Measurements from ENCODE around the gene MRPS23.

The MRPS23 gene

DNA sequence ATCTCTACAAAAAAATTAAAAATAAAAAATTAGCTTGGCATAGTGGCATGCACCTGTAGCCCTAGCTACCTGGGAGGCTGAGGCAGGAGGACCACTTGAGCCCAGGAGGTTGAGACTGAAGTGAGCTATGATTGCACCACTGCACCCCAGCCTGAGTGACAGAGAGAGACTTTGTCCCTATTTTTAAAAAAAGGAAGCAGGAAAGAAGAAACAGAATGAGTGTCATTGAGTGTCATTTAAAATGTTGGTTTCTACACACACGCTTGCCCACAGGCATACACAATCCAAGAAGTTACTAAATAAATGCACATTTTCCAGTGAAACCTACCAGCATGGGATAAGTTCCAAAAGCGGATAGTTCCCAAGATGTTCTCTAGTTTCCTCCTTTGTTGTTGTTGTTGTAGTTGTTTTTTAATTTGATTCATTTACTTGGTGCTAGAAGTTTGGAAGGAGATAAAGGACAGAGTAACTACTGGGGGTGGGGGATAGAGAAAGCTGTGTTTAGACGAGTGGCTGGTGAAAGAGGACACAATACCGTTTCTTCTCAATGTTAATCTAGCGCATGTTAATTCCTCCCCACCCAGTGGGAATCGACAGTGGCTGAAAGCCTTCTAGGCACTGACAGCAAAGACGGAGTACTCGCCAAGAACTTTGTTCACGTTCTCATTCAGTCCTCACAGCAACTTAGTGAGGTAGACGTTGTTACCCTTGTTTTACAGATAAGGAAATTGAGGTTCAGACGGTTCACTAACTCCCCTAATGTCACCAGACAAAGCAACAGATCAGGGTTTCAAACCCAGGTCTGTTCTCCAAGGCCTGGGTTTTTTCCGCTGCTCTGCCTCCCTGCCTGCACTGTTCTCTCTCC lies 17.3 kb downstream of the MRPS23 start:
- Histone ChIP-seq H3K79me1 (ENCODE audit: low read depth, low read length) (no peaks in the 10 kb centered on the region), H2BK120ac (ENCODE audit: low read depth, low read length) (no peak overlapping the region), H2BK12ac (ENCODE audit: low read length) (no peak overlapping the region), H3K9ac (ENCODE audit: low read depth, low read length, poor library complexity) (no peak overlapping the region), H3K4me2 (ENCODE audit: insufficient read depth, low read length, poor library complexity, severe bottlenecking) (peak overlapping the region; percentile 75), H4K91ac (ENCODE audit: low read depth, low read length, poor library complexity) (no peak overlapping the region), H3K27me3 (ENCODE audit: control insufficient read depth in 3 of 3, insufficient read depth in 3 of 3, low read depth in 1 of 3, low read length in 3 of 3) (no peaks in the 10 kb centered on the region), H3K27ac (replicated peaks; ENCODE audit: low read length) (peak overlapping the region; percentile 2), H2BK5ac (ENCODE audit: low read length) (no peak overlapping the region), H3K9me3 (replicated peaks in 1 of 2; ENCODE audit: control insufficient read depth in 2 of 2, insufficient read depth in 1 of 2, low read depth in 1 of 2, low read length in 2 of 2) (no peaks in the 10 kb centered on the region), H3K4me1 (ENCODE audit: control insufficient read depth in 2 of 2, insufficient read depth in 1 of 2, low read depth in 1 of 2, low read length in 2 of 2) (peaks cover 9 to 13% of the 10 kb centered on the region in 2 donors), H3K14ac (ENCODE audit: low read length) (no peak overlapping the region), H2BK15ac (ENCODE audit: low read length) (no peak overlapping the region), H3K4me3 (ENCODE audit: low read length in 2 of 2) (peak overlapping the region in 1 of 2 donors; percentile 39), H2AK5ac (ENCODE audit: low read depth, low read length) (no peak overlapping the region), H2AFZ (ENCODE audit: low read length) (peak overlapping the region; percentile 86), H3K18ac (ENCODE audit: low read length) (no peak overlapping the region), H3K4ac (ENCODE audit: low read length) (no peak overlapping the region), H4K8ac (ENCODE audit: low read depth, low read length) (no peak overlapping the region), H3K36me3 (replicated peaks in 1 of 2; ENCODE audit: control insufficient read depth in 2 of 2, insufficient read depth in 2 of 2, low read length in 2 of 2) (peaks cover 0 to 8% of the 10 kb centered on the region in 2 donors), H3K23ac (ENCODE audit: low read depth, low read length, poor library complexity) (no peak overlapping the region)
- WGBS, 2 donors (ENCODE audit: extremely low coverage in 2 of 2, insufficient read length in 2 of 2, insufficient replicate concordance in 1 of 2), result no CpG with 5 or more reads among the region's 12 CpGs
- no peak for DNase-seq (ENCODE audit: low spot score)

DNA sequence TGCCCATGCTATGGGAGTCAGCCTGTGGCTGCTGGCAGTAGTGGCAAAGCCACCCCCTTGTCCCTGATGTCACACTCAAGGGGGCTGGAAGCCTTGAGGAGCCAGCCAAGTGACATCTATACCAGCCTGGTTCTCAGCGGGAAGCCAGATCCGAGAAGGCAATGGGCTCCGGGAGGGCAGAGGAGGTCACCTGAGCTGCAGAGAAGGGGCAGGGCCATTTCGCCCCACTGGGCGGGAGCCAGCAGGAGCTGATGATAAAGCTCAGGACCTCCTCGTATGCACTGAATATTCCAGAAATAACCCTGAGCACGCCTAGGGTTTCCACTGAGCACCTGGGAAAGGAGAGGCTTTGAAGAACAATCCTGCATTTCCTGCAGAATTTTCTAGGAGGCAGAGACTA lies 19.0 kb downstream of the MRPS23 start:
- Histone ChIP-seq H3K4ac (ENCODE audit: low read length) (no peak overlapping the region), H2BK120ac (ENCODE audit: low read depth, low read length) (no peak overlapping the region), H2BK5ac (ENCODE audit: low read length) (no peak overlapping the region), H3K9ac (ENCODE audit: low read depth, low read length, poor library complexity) (no peak overlapping the region), H2BK12ac (ENCODE audit: low read length) (no peak overlapping the region), H3K9me3 (replicated peaks in 1 of 2; ENCODE audit: control insufficient read depth in 2 of 2, insufficient read depth in 1 of 2, low read depth in 1 of 2, low read length in 2 of 2) (no peaks in the 10 kb centered on the region), H3K4me1 (ENCODE audit: control insufficient read depth in 2 of 2, insufficient read depth in 1 of 2, low read depth in 1 of 2, low read length in 2 of 2) (peaks cover 9 to 13% of the 10 kb centered on the region in 2 donors), H4K8ac (ENCODE audit: low read depth, low read length) (no peak overlapping the region), H3K18ac (ENCODE audit: low read length) (peak overlapping the region; percentile 49), H3K79me1 (ENCODE audit: low read depth, low read length) (no peaks in the 10 kb centered on the region), H2AK5ac (ENCODE audit: low read depth, low read length) (no peak overlapping the region), H3K4me3 (ENCODE audit: low read length in 2 of 2) (no peak overlapping the region), H4K91ac (ENCODE audit: low read depth, low read length, poor library complexity) (no peak overlapping the region), H3K27me3 (ENCODE audit: control insufficient read depth in 3 of 3, insufficient read depth in 3 of 3, low read depth in 1 of 3, low read length in 3 of 3) (no peaks in the 10 kb centered on the region), H3K36me3 (replicated peaks in 1 of 2; ENCODE audit: control insufficient read depth in 2 of 2, insufficient read depth in 2 of 2, low read length in 2 of 2) (no peaks in the 10 kb centered on the region), H2AFZ (ENCODE audit: low read length) (no peak overlapping the region), H2BK15ac (ENCODE audit: low read length) (no peak overlapping the region), H3K23ac (ENCODE audit: low read depth, low read length, poor library complexity) (peak overlapping the region; percentile 47), H3K27ac (replicated peaks; ENCODE audit: low read length) (no peak overlapping the region), H3K4me2 (ENCODE audit: insufficient read depth, low read length, poor library complexity, severe bottlenecking) (no peak overlapping the region), H3K14ac (ENCODE audit: low read length) (no peak overlapping the region)
- DNase-seq (ENCODE audit: low spot score), result no peak
- no CpG with 5 or more reads among the region's 7 CpGs for WGBS, 2 donors (ENCODE audit: extremely low coverage in 2 of 2, insufficient read length in 2 of 2, insufficient replicate concordance in 1 of 2)

DNA sequence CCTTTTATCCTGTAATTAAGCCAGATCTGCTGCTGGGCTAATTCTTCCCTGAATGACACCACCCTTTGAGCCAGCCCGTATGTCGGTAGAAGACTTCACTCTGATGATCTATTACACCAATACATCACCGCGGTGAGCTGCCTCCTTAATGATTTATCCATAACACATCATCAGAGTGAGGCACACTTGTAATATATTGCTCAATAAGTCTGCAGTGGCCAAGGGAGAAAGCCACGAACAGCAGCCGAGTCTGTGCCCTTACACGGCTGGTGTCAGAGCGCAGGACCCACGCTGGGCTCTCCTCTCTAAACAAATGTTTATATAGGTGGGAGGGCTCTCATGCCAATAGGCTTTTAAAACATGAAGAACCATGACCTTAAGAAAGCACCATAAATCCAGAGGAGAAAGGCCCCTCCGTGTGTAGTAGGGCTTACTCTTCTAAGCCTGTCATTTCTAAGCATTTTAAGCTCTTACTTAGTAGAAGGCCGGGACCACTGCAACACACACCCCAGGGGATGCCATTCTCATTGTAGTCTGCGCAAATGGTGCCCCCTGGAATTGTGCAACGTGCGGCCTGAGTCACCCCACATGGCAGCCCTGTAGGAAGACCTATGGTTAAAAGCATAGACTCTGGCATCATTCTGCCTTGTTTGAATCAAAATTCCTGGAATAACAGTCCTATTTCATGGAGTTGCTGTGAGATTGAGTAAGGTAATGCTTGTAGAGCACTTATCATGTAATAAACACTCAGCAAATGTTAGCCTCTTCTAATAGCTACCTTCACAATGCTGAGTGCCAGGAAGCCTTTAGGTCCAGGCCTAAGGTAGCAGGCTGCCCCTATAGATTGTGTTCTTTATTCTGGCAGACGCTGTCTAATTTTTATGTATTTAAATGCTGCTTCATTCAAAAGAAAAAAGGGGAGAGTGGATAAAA lies 26.1 kb downstream of the MRPS23 start:
- no peak overlapping the region for H4K8ac ChIP-seq (ENCODE audit: low read depth, low read length)
- no peaks in the 10 kb centered on the region for H3K36me3 ChIP-seq (replicated peaks in 1 of 2; ENCODE audit: control insufficient read depth in 2 of 2, insufficient read depth in 2 of 2, low read length in 2 of 2)
- H3K9ac ChIP-seq (ENCODE audit: low read depth, low read length, poor library complexity), result no peak overlapping the region
- H2BK120ac ChIP-seq (ENCODE audit: low read depth, low read length), result no peak overlapping the region
- no peak overlapping the region for H3K4ac ChIP-seq (ENCODE audit: low read length)
- H3K79me1 ChIP-seq (ENCODE audit: low read depth, low read length), result no peaks in the 10 kb centered on the region
- H4K91ac ChIP-seq (ENCODE audit: low read depth, low read length, poor library complexity), result no peak overlapping the region
- peak overlapping the region; percentile 71 for H2AFZ ChIP-seq (ENCODE audit: low read length)
- H3K27ac ChIP-seq (replicated peaks; ENCODE audit: low read length), result no peak overlapping the region
- H3K18ac ChIP-seq (ENCODE audit: low read length), result no peak overlapping the region
- H3K9me3 ChIP-seq (replicated peaks in 1 of 2; ENCODE audit: control insufficient read depth in 2 of 2, insufficient read depth in 1 of 2, low read depth in 1 of 2, low read length in 2 of 2), result no peaks in the 10 kb centered on the region
- no peak overlapping the region for H3K4me2 ChIP-seq (ENCODE audit: insufficient read depth, low read length, poor library complexity, severe bottlenecking)
- peaks cover 6 to 25% of the 10 kb centered on the region in 2 donors for H3K4me1 ChIP-seq (ENCODE audit: control insufficient read depth in 2 of 2, insufficient read depth in 1 of 2, low read depth in 1 of 2, low read length in 2 of 2)
- no peak for DNase-seq (ENCODE audit: low spot score)
- H3K27me3 ChIP-seq (ENCODE audit: control insufficient read depth in 3 of 3, insufficient read depth in 3 of 3, low read depth in 1 of 3, low read length in 3 of 3), result no peaks in the 10 kb centered on the region
- no CpG with 5 or more reads among the region's 15 CpGs for WGBS, 2 donors (ENCODE audit: extremely low coverage in 2 of 2, insufficient read length in 2 of 2, insufficient replicate concordance in 1 of 2)
- H3K23ac ChIP-seq (ENCODE audit: low read depth, low read length, poor library complexity), result no peak overlapping the region
- H2BK12ac ChIP-seq (ENCODE audit: low read length), result no peak overlapping the region
- H2AK5ac ChIP-seq (ENCODE audit: low read depth, low read length), result no peak overlapping the region
- no peak overlapping the region for H3K4me3 ChIP-seq (ENCODE audit: low read length in 2 of 2)
- H3K14ac ChIP-seq (ENCODE audit: low read length), result no peak overlapping the region
- H2BK15ac ChIP-seq (ENCODE audit: low read length), result no peak overlapping the region
- no peak overlapping the region for H2BK5ac ChIP-seq (ENCODE audit: low read length)

DNA sequence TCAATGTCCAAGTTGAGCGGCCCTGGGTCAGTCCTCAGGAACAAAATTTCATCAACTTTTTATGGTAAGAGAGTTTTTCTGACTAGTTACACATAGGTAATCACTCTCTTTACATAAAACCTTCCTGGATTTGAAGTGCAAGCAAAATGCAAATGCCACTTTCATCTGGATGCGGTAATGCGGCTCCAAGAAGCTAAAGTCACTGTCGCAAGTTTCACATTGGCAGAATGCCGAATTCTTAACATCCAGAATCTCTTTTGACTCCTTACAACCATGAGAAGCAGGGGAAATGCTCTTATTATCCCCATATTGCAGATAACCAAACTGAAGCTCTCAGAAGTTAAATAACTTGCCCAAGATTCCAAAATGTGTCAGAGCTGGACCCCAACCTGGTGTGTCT lies 30.0 kb downstream of the MRPS23 start:
- H3K9ac ChIP-seq (ENCODE audit: low read depth, low read length, poor library complexity), result no peak overlapping the region
- DNase-seq (ENCODE audit: low spot score), result no peak
- H3K79me1 ChIP-seq (ENCODE audit: low read depth, low read length), result no peaks in the 10 kb centered on the region

More for the DNA sequence above, 30.0 kb downstream of the MRPS23 start:
- H2AFZ ChIP-seq (ENCODE audit: low read length), result no peak overlapping the region
- H3K4me3 ChIP-seq (ENCODE audit: low read length in 2 of 2), result no peak overlapping the region
- no peaks in the 10 kb centered on the region for H3K9me3 ChIP-seq (replicated peaks in 1 of 2; ENCODE audit: control insufficient read depth in 2 of 2, insufficient read depth in 1 of 2, low read depth in 1 of 2, low read length in 2 of 2)
- H3K14ac ChIP-seq (ENCODE audit: low read length), result no peak overlapping the region
- peaks cover 6 to 27% of the 10 kb centered on the region in 2 donors for H3K4me1 ChIP-seq (ENCODE audit: control insufficient read depth in 2 of 2, insufficient read depth in 1 of 2, low read depth in 1 of 2, low read length in 2 of 2)
- no peaks in the 10 kb centered on the region for H3K36me3 ChIP-seq (replicated peaks in 1 of 2; ENCODE audit: control insufficient read depth in 2 of 2, insufficient read depth in 2 of 2, low read length in 2 of 2)
- H2BK120ac ChIP-seq (ENCODE audit: low read depth, low read length), result no peak overlapping the region
- H2BK12ac ChIP-seq (ENCODE audit: low read length), result no peak overlapping the region
- no peak overlapping the region for H2BK5ac ChIP-seq (ENCODE audit: low read length)
- no peak overlapping the region for H4K8ac ChIP-seq (ENCODE audit: low read depth, low read length)
- H3K23ac ChIP-seq (ENCODE audit: low read depth, low read length, poor library complexity), result no peak overlapping the region
- H3K18ac ChIP-seq (ENCODE audit: low read length), result no peak overlapping the region
- H3K4ac ChIP-seq (ENCODE audit: low read length), result no peak overlapping the region
- H2BK15ac ChIP-seq (ENCODE audit: low read length), result no peak overlapping the region
- H3K27ac ChIP-seq (replicated peaks; ENCODE audit: low read length), result no peak overlapping the region
- no peak overlapping the region for H2AK5ac ChIP-seq (ENCODE audit: low read depth, low read length)
- H3K4me2 ChIP-seq (ENCODE audit: insufficient read depth, low read length, poor library complexity, severe bottlenecking), result no peak overlapping the region
- WGBS, 2 donors (ENCODE audit: extremely low coverage in 2 of 2, insufficient read length in 2 of 2, insufficient replicate concordance in 1 of 2), result no CpG with 5 or more reads among the region's 5 CpGs
- no peak overlapping the region for H4K91ac ChIP-seq (ENCODE audit: low read depth, low read length, poor library complexity)
- no peaks in the 10 kb centered on the region for H3K27me3 ChIP-seq (ENCODE audit: control insufficient read depth in 3 of 3, insufficient read depth in 3 of 3, low read depth in 1 of 3, low read length in 3 of 3)

All from neuronal stem cell (in vitro differentiated cells).